ENCODE measurements around the gene CNPY3.
"Not testable (repeated sequence)": the region's sequence is repeated elsewhere in the genome, so short reads cannot be mapped to it uniquely, and the experiment has no call there.

Gene CNPY3

DNA sequence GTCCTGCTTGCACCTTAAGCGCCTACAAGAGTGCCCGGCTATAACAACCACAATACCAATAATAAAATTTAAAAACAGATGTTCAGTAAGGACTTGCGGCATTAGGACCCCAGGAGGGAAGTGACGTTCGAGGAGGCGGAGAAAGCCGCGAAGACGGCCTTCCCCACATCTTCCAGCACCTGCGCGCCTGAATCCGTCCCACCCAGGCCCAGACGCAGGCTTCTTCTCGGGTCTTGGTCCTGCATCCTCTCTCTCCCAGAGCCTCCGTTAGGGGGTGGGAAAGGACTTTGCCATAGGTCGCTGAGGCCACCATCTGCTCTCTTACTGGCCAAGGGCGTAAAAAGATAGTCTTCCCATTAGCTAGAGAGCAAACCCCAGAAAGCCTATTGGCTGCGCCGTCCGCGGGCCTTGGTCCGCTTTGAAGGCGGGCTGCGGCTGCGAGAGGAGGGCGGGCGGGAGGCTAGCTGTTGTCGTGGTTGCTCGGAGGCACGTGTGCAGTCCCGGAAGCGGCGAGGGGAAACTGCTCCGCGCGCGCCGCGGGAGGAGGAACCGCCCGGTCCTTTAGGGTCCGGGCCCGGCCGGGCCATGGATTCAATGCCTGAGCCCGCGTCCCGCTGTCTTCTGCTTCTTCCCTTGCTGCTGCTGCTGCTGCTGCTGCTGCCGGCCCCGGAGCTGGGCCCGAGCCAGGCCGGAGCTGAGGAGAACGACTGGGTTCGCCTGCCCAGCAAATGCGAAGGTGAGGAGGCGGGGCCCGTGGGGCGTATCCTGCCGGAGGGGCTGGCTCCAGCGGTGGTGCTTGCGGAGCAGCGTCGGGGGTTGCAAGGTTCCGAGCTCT lies at the start of gene CNPY3:
Gene CNPY3, plus strand, starts transcription at position 495 of the 835 bp plus-strand sequence. Its CDS starts 91 bp downstream, at position 586.
- ATAC-seq (replicated peaks; ENCODE audit: extremely low read depth, poor library complexity, severe bottlenecking) (peak; percentile 86), DNase-seq (ENCODE audit: low spot score in 2 of 2) (peak; percentile 83 to 92)
- peak within 1 kb of the TSS; percentile 97 for H3K4me3 Mint-ChIP-seq
- H3K27me3 Mint-ChIP-seq = no peaks in the 10 kb centered on the region
- H3K4me1 Mint-ChIP-seq = peaks cover 51% of the 10 kb centered on the region
- no peaks in the 10 kb centered on the region for H3K9me3 Mint-ChIP-seq
- peaks cover 29% of the 10 kb centered on the region for H3K36me3 Mint-ChIP-seq (ENCODE audit: insufficient read depth)
- H3K27ac Mint-ChIP-seq (ENCODE audit: low read depth) = peak within 1 kb of the TSS; percentile 99

GRCh38 chr6:42880240-42880817 lies 49.0 kb upstream of the CNPY3 start:
- DNase-seq (ENCODE audit: low spot score in 2 of 2); ATAC-seq (replicated peaks; ENCODE audit: extremely low read depth, poor library complexity, severe bottlenecking); H3K27me3 Mint-ChIP-seq; H3K9me3 Mint-ChIP-seq: not testable (repeated sequence)
- Mint-ChIP-seq H3K27ac (ENCODE audit: low read depth) (peak overlapping the region; percentile 96), H3K4me3 (peak overlapping the region; percentile 91), H3K4me1 (peaks cover 29% of the 10 kb centered on the region), H3K36me3 (ENCODE audit: insufficient read depth) (peaks cover 53% of the 10 kb centered on the region)

- H3K4me3 Mint-ChIP-seq = peak overlapping the region; percentile 91
- not testable (repeated sequence) for ATAC-seq (replicated peaks; ENCODE audit: extremely low read depth, poor library complexity, severe bottlenecking); DNase-seq (ENCODE audit: low spot score in 2 of 2); H3K27me3 Mint-ChIP-seq; H3K9me3 Mint-ChIP-seq
- peaks cover 59% of the 10 kb centered on the region for H3K36me3 Mint-ChIP-seq (ENCODE audit: insufficient read depth)
- peaks cover 29% of the 10 kb centered on the region for H3K4me1 Mint-ChIP-seq
- H3K27ac Mint-ChIP-seq (ENCODE audit: low read depth) = peak overlapping the region; percentile 96
These were observed 48.4 kb upstream of the CNPY3 start for GRCh38 chr6:42880871-42881270.

DNA sequence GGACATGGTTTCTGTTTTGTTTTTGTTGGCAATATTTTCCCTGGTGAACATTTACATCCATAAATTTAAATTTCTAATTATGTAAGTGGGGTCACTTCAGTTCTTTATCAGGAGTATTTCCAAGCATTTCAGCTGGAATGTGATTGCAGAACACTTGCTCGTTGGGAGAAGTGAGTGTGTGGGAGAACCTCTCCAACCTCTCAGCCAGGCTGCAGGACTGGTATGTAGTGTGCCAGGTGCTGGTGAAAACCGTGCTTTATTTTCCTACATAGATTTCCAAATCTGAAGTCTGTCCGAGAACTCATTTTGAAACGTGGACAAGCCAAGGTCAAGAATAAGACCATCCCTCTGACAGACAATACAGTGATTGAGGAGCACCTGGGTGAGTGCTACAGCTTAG lies 43.6 kb upstream of the CNPY3 start:
- H3K9me3 Mint-ChIP-seq = no peaks in the 10 kb centered on the region
- no peak overlapping the region for H3K4me3 Mint-ChIP-seq
- no peak overlapping the region for H3K27ac Mint-ChIP-seq (ENCODE audit: low read depth)
- H3K36me3 Mint-ChIP-seq (ENCODE audit: insufficient read depth) = peaks cover 76% of the 10 kb centered on the region
- ATAC-seq (replicated peaks; ENCODE audit: extremely low read depth, poor library complexity, severe bottlenecking) (no peak), DNase-seq (ENCODE audit: low spot score in 2 of 2) (no peak)
- H3K27me3 Mint-ChIP-seq = no peaks in the 10 kb centered on the region
- peaks cover 26% of the 10 kb centered on the region for H3K4me1 Mint-ChIP-seq

GRCh38 chr6:42888201-42888600 lies 41.1 kb upstream of the CNPY3 start:
- DNase-seq (ENCODE audit: low spot score in 2 of 2) = not testable (repeated sequence)
- peaks cover 30% of the 10 kb centered on the region for H3K4me1 Mint-ChIP-seq

GRCh38 chr6:42889815-42890214 lies 39.5 kb upstream of the CNPY3 start:
- DNase-seq (ENCODE audit: low spot score in 2 of 2) = no peak
- Mint-ChIP-seq H3K27me3 (no peaks in the 10 kb centered on the region), H3K36me3 (ENCODE audit: insufficient read depth) (peaks cover 46% of the 10 kb centered on the region), H3K27ac (ENCODE audit: low read depth) (peak overlapping the region; percentile 85), H3K4me1 (peaks cover 14% of the 10 kb centered on the region), H3K4me3 (peak overlapping the region; percentile 92), H3K9me3 (no peaks in the 10 kb centered on the region)
- no peak for ATAC-seq (replicated peaks; ENCODE audit: extremely low read depth, poor library complexity, severe bottlenecking)

More at GRCh38 chr6:42888201-42888600, 41.1 kb upstream of the CNPY3 start:
- not testable (repeated sequence) for H3K27me3 Mint-ChIP-seq; H3K9me3 Mint-ChIP-seq; ATAC-seq (replicated peaks; ENCODE audit: extremely low read depth, poor library complexity, severe bottlenecking); H3K27ac Mint-ChIP-seq (ENCODE audit: low read depth); H3K4me3 Mint-ChIP-seq
- H3K36me3 Mint-ChIP-seq (ENCODE audit: insufficient read depth) = peaks cover 62% of the 10 kb centered on the region

GRCh38 chr6:42890311-42891198 lies 38.7 kb upstream of the CNPY3 start:
- Mint-ChIP-seq H3K36me3 (ENCODE audit: insufficient read depth) (peaks cover 39% of the 10 kb centered on the region), H3K4me1 (peaks cover 14% of the 10 kb centered on the region), H3K27ac (ENCODE audit: low read depth) (peak overlapping the region; percentile 85), H3K9me3 (no peaks in the 10 kb centered on the region), H3K4me3 (peak overlapping the region; percentile 92), H3K27me3 (no peaks in the 10 kb centered on the region)
- peak; percentile 97 for ATAC-seq (replicated peaks; ENCODE audit: extremely low read depth, poor library complexity, severe bottlenecking)
- peak; percentile 72 to 80 for DNase-seq (ENCODE audit: low spot score in 2 of 2)

DNA sequence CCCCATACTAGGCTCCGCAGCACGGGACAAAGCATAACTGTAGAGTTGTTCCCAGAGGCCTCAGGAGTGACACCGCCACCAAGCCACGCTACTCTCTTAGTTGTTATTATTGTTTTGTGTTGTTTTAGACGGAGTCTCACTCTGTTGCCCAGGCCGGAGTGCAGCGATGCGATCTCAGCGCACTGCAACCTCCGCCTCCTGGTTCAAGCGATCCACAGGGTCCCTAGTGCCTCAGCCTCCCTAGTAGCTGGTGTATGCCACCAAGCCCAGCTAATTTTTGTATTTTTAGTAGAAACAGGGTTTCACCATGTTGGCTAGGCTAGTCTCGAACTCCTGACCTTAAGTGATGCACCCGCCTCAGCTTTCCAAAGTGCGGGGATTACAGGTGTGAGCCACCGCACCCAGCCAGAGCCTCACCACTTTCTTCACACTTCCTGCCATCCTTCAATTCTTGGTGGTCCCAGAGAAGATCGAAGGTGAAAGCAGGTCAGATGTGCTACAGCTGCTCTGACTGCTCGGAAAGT lies 38.0 kb upstream of the CNPY3 start:
- Mint-ChIP-seq H3K36me3 (ENCODE audit: insufficient read depth) (peaks cover 32% of the 10 kb centered on the region), H3K27me3 (no peaks in the 10 kb centered on the region), H3K27ac (ENCODE audit: low read depth) (peak overlapping the region; percentile 85), H3K4me3 (peak overlapping the region; percentile 92), H3K4me1 (peaks cover 14% of the 10 kb centered on the region), H3K9me3 (no peaks in the 10 kb centered on the region)
- no peak for ATAC-seq (replicated peaks; ENCODE audit: extremely low read depth, poor library complexity, severe bottlenecking)
- DNase-seq (ENCODE audit: low spot score in 2 of 2) = no peak

GRCh38 chr6:42894041-42894828 lies 35.0 kb upstream of the CNPY3 start:
- H3K9me3 Mint-ChIP-seq; H3K4me3 Mint-ChIP-seq; DNase-seq (ENCODE audit: low spot score in 2 of 2); H3K27ac Mint-ChIP-seq (ENCODE audit: low read depth); H3K27me3 Mint-ChIP-seq; ATAC-seq (replicated peaks; ENCODE audit: extremely low read depth, poor library complexity, severe bottlenecking): not testable (repeated sequence)
- Mint-ChIP-seq H3K4me1 (peaks cover 14% of the 10 kb centered on the region), H3K36me3 (ENCODE audit: insufficient read depth) (peaks cover 15% of the 10 kb centered on the region)

- Mint-ChIP-seq H3K9me3 (no peaks in the 10 kb centered on the region), H3K27me3 (no peaks in the 10 kb centered on the region), H3K27ac (ENCODE audit: low read depth) (no peak overlapping the region), H3K4me3 (no peak overlapping the region), H3K36me3 (ENCODE audit: insufficient read depth) (no peaks in the 10 kb centered on the region), H3K4me1 (peaks cover 2% of the 10 kb centered on the region)
- no peak for ATAC-seq (replicated peaks; ENCODE audit: extremely low read depth, poor library complexity, severe bottlenecking)
- no peak for DNase-seq (ENCODE audit: low spot score in 2 of 2)
These were observed 33.0 kb upstream of the CNPY3 start for GRCh38 chr6:42896178-42896719.

DNA sequence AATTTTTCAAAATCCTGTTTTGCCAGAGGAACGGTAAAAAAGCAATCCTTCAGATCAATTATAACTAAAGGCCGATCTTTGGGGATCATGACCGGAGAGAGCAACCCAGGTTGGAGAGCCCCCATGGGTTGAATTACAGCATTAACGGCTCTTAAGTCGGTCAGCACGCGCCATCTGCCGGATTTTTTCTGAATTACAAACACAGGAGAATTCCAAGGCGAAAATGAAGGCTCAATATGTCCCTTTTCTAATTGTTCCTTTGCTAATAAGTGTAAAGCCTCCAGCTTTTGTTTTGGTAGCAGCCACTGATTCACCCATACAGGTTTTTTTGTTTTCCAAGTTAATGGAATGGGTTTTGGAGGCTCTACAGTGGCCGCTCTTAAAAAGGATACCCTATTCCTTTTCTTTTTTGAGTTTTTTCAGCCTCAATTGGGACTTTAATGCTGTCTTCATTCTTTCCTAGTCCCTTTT lies 30.4 kb upstream of the CNPY3 start:
- DNase-seq (ENCODE audit: low spot score in 2 of 2) (peak; percentile 63 to 67), ATAC-seq (replicated peaks; ENCODE audit: extremely low read depth, poor library complexity, severe bottlenecking) (no peak)
- Mint-ChIP-seq H3K4me1 (peaks cover 5% of the 10 kb centered on the region), H3K9me3 (no peaks in the 10 kb centered on the region), H3K27me3 (no peaks in the 10 kb centered on the region), H3K27ac (ENCODE audit: low read depth) (no peak overlapping the region), H3K36me3 (ENCODE audit: insufficient read depth) (no peaks in the 10 kb centered on the region), H3K4me3 (no peak overlapping the region)

All from central memory CD8-positive, alpha-beta T cell (primary cell).